ENCODE measurements around the gene TMEM109.

The TMEM109 gene

GRCh38 chr11:60968223-60968622 lies 54.3 kb downstream of the TMEM109 start:
- no peak overlapping the region for H3K27ac ChIP-seq (ENCODE audit: insufficient read depth, low read depth, low read length, poor library complexity, severe bottlenecking)
- WGBS, 2 experiments: no CpG with 5 or more reads among the region's 1 CpG
- H3K9me3 ChIP-seq (ENCODE audit: control insufficient read depth, low read length): no peaks in the 10 kb centered on the region
- no peaks in the 10 kb centered on the region for H3K36me3 ChIP-seq (ENCODE audit: control insufficient read depth, insufficient read depth, low read length)
- no peak overlapping the region for H3K4me3 ChIP-seq (ENCODE audit: insufficient read depth, low read depth, low read length)
- H3K27me3 ChIP-seq (ENCODE audit: control insufficient read depth, insufficient read depth, low read length, poor library complexity, severe bottlenecking): no peaks in the 10 kb centered on the region
- no peaks in the 10 kb centered on the region for H3K4me1 ChIP-seq (ENCODE audit: control insufficient read depth, insufficient read depth, low read length)

- Histone ChIP-seq H3K4me3 (ENCODE audit: insufficient read depth, low read depth, low read length) (no peak overlapping the region), H3K9me3 (ENCODE audit: control insufficient read depth, low read length) (no peaks in the 10 kb centered on the region), H3K36me3 (ENCODE audit: control insufficient read depth, insufficient read depth, low read length) (no peaks in the 10 kb centered on the region), H3K27ac (ENCODE audit: insufficient read depth, low read depth, low read length, poor library complexity, severe bottlenecking) (no peak overlapping the region), H3K4me1 (ENCODE audit: control insufficient read depth, insufficient read depth, low read length) (no peaks in the 10 kb centered on the region), H3K27me3 (ENCODE audit: control insufficient read depth, insufficient read depth, low read length, poor library complexity, severe bottlenecking) (no peaks in the 10 kb centered on the region)
- 31 to 33% methylated on average over 8 to 9 of the region's 9 CpGs for WGBS, 2 experiments
Measured at GRCh38 chr11:60970369-60970774, 56.4 kb downstream of the TMEM109 start.

GRCh38 chr11:60970890-60971289 lies 56.9 kb downstream of the TMEM109 start:
- WGBS, 2 experiments: 92 to 94% methylated on average over 5 of the region's 5 CpGs
- Histone ChIP-seq H3K4me1 (ENCODE audit: control insufficient read depth, insufficient read depth, low read length) (no peaks in the 10 kb centered on the region), H3K36me3 (ENCODE audit: control insufficient read depth, insufficient read depth, low read length) (no peaks in the 10 kb centered on the region), H3K4me3 (ENCODE audit: insufficient read depth, low read depth, low read length) (no peak overlapping the region), H3K27me3 (ENCODE audit: control insufficient read depth, insufficient read depth, low read length, poor library complexity, severe bottlenecking) (no peaks in the 10 kb centered on the region), H3K27ac (ENCODE audit: insufficient read depth, low read depth, low read length, poor library complexity, severe bottlenecking) (no peak overlapping the region), H3K9me3 (ENCODE audit: control insufficient read depth, low read length) (no peaks in the 10 kb centered on the region)

- 94 to 95% methylated on average over 16 of the region's 16 CpGs for WGBS, 2 experiments
- H3K27me3 ChIP-seq (ENCODE audit: control insufficient read depth, insufficient read depth, low read length, poor library complexity, severe bottlenecking): no peaks in the 10 kb centered on the region
- no peak within 1 kb of the TSS for H3K27ac ChIP-seq (ENCODE audit: insufficient read depth, low read depth, low read length, poor library complexity, severe bottlenecking)
- no peaks in the 10 kb centered on the region for H3K9me3 ChIP-seq (ENCODE audit: control insufficient read depth, low read length)
- no peaks in the 10 kb centered on the region for H3K36me3 ChIP-seq (ENCODE audit: control insufficient read depth, insufficient read depth, low read length)
- H3K4me1 ChIP-seq (ENCODE audit: control insufficient read depth, insufficient read depth, low read length): no peaks in the 10 kb centered on the region
- H3K4me3 ChIP-seq (ENCODE audit: insufficient read depth, low read depth, low read length): no peak within 1 kb of the TSS
Measured at GRCh38 chr11:60971520-60971919, 57.6 kb downstream of the TMEM109 start, which contains the start of gene CD6. TSS of gene CD6 (plus strand) at chr11:60971680. CDS start at chr11:60971866, 186 bp downstream.

- Histone ChIP-seq H3K4me3 (ENCODE audit: insufficient read depth, low read depth, low read length) (no peak overlapping the region), H3K36me3 (ENCODE audit: control insufficient read depth, insufficient read depth, low read length) (no peaks in the 10 kb centered on the region), H3K27ac (ENCODE audit: insufficient read depth, low read depth, low read length, poor library complexity, severe bottlenecking) (no peak overlapping the region), H3K4me1 (ENCODE audit: control insufficient read depth, insufficient read depth, low read length) (no peaks in the 10 kb centered on the region), H3K9me3 (ENCODE audit: control insufficient read depth, low read length) (no peaks in the 10 kb centered on the region), H3K27me3 (ENCODE audit: control insufficient read depth, insufficient read depth, low read length, poor library complexity, severe bottlenecking) (no peaks in the 10 kb centered on the region)
- WGBS, 2 experiments: 94 to 95% methylated on average over 15 of the region's 15 CpGs
Measured at GRCh38 chr11:60972182-60973030, 58.4 kb downstream of the TMEM109 start.

Data from ectodermal cell (in vitro differentiated cells).